HCT116 (cell line): ENCODE results near the gene FAM193B. TPM values are rescaled to one million over a fixed set of nuclear protein-coding genes. Genes with fewer than 3 reads are reported as not detected.

Experiments used
- ATAC-seq: fragments of 200-7000 bp; cut with Tn5 transposase; 2 replicates; pipeline ENCODE4 v1.9.1; 2020; ENCODE audit warnings: mild to moderate bottlenecking, moderate library complexity
- BruUV-seq: library from RNA; stranded (reverse); fragments of 400-500 nt; replicated peaks from 2 replicates; lab custom pipeline; 2021; lab: Mats Ljungman, UMichigan
- CTCF ChIA-PET: fragments of 300-600 bp; sonication (Branson Sonifier 250); formaldehyde crosslinking; loops from one replicate; lab custom pipeline; 2021; ENCODE audit warnings: antibody characterized with exemption; lab: Charles Lee
- POLR2A ChIA-PET: fragments of 300-600, 350-600 bp; sonication (Branson Sonifier 250); formaldehyde crosslinking; loops from one replicate; lab custom pipeline; 2021; ENCODE audit warnings: antibody characterized with exemption; lab: Charles Lee
- RAD21 ChIA-PET, 2 experiments: fragments of 300-600 bp; sonication (Branson Sonifier 250); formaldehyde crosslinking; loops; one replicate each; lab custom pipeline; 2023; ENCODE audit warnings: low total read pairs in 2 of 2; ENCODE audit not compliant: uncharacterized antibody in 2 of 2, unreplicated experiment in 2 of 2, low non-redundant PET in 1 of 2; lab: Charles Lee
- DNase-seq: peaks from one replicate; pipeline ENCODE4 v3.0.0-alpha.2; 2010; ENCODE audit warnings: low read depth, low spot score
- H2AFZ ChIP-seq: fragments of 200-600 bp; shearing (Covaris generic), sonication (generic); 2 replicates; pipeline ENCODE4 v1.6.1; 2017; ENCODE audit warnings: low read depth, mixed run types, mixed read lengths, antibody characterized with exemption, low read length; ENCODE audit not compliant: poor library complexity, severe bottlenecking
- H3K27ac ChIP-seq: 2 replicates; pipeline ENCODE4 v1.5.1; 2012; ENCODE audit warnings: low read depth, low read length
- H3K27me3 ChIP-seq: fragments of 200-600 bp; sonication (generic); 2 replicates; pipeline ENCODE4 v1.6.1; 2016; ENCODE audit warnings: mixed run types, low read length, mixed read lengths; ENCODE audit not compliant: insufficient read depth
- H3K36me3 ChIP-seq, 2 experiments: fragments of 200-500 bp in 1 of 2; fragments of 200-600 bp in 1 of 2; sonication (Bioruptor generic) in 1 of 2; sonication (generic) in 1 of 2; 2 replicates each; pipeline versions ENCODE4 v1.5.1 to v1.6.1; 2014 to 2016; ENCODE audit warnings: low read length in 2 of 2, inconsistent platforms in 1 of 2, mixed read lengths in 1 of 2, mixed run types in 1 of 2; ENCODE audit not compliant: insufficient read depth in 2 of 2, control insufficient read depth in 1 of 2
- H3K4me1 ChIP-seq, 2 experiments: fragments of 200-600 bp in 1 of 2; sonication (generic) in 1 of 2; 2 replicates each; pipeline versions ENCODE4 v1.5.1 to v1.6.1; 2012 to 2017; ENCODE audit warnings: low read length in 2 of 2, inconsistent platforms in 1 of 2, mild to moderate bottlenecking in 1 of 2, mixed read lengths in 1 of 2, mixed run types in 1 of 2, moderate library complexity in 1 of 2; ENCODE audit not compliant: insufficient read depth in 2 of 2, control insufficient read depth in 1 of 2
- H3K4me2 ChIP-seq: fragments of 200-600 bp; sonication (generic); 2 replicates; pipeline ENCODE4 v1.6.1; 2017; ENCODE audit warnings: mixed run types, low read length, mixed read lengths
- H3K4me3 ChIP-seq, 2 experiments: fragments of 200-600 bp in 1 of 2; sonication (generic) in 1 of 2; replicated peaks in 1 of 2; 2 replicates each; pipeline ENCODE4 v1.5.1; 2011 to 2016; ENCODE audit warnings: low read length in 2 of 2, control low read depth in 1 of 2, low read depth in 1 of 2, mild to moderate bottlenecking in 1 of 2, mixed read lengths in 1 of 2, mixed run types in 1 of 2
- H3K79me2 ChIP-seq: fragments of 200-600 bp; sonication (generic); 2 replicates; pipeline ENCODE4 v1.6.1; 2017; ENCODE audit warnings: mild to moderate bottlenecking, mixed run types, low read length, moderate library complexity, mixed read lengths; ENCODE audit not compliant: insufficient read depth
- H3K9ac ChIP-seq: fragments of 200-600 bp; sonication (generic); 2 replicates; pipeline ENCODE4 v1.6.1; 2016; ENCODE audit warnings: low read length, mixed read lengths
- H3K9me2 ChIP-seq: fragments of 200-600 bp; sonication (generic), shearing (Covaris generic); 2 replicates; pipeline ENCODE4 v1.6.1; 2017; ENCODE audit warnings: mixed run types, mild to moderate bottlenecking, moderate library complexity; ENCODE audit not compliant: insufficient read depth
- H3K9me3 ChIP-seq, 2 experiments: fragments of 200-500 bp in 1 of 2; fragments of 200-600 bp in 1 of 2; sonication (Bioruptor generic) in 1 of 2; sonication (generic) in 1 of 2; 2 replicates each; pipeline ENCODE4 v1.6.1; 2014 to 2017; ENCODE audit warnings: low read length in 2 of 2, mixed read lengths in 2 of 2, inconsistent platforms in 1 of 2, low read depth in 1 of 2, mild to moderate bottlenecking in 1 of 2, mixed run types in 1 of 2, moderate library complexity in 1 of 2; ENCODE audit not compliant: control insufficient read depth in 1 of 2, insufficient read depth in 1 of 2
- H4K20me1 ChIP-seq: fragments of 200-600 bp; sonication (generic), shearing (Covaris generic); 2 replicates; pipeline ENCODE4 v1.6.1; 2017; ENCODE audit warnings: mixed run types, mild to moderate bottlenecking, moderate library complexity; ENCODE audit not compliant: insufficient read depth
- CBX3 ChIP-seq: IDR thresholded peaks from 2 replicates; pipeline ENCODE4 v1.6.1; 2012; ENCODE audit warnings: low read depth
- CEBPB ChIP-seq: IDR thresholded peaks from 2 replicates; pipeline ENCODE4 v1.6.1; 2012; ENCODE audit warnings: low read depth
- ELF1 ChIP-seq: IDR thresholded peaks from 2 replicates; pipeline ENCODE4 v1.6.1; 2012; ENCODE audit warnings: low read depth, borderline replicate concordance
- JUND ChIP-seq: IDR thresholded peaks from 2 replicates; pipeline ENCODE4 v1.6.1; 2012
- SRF ChIP-seq: IDR thresholded peaks from 2 replicates; pipeline ENCODE4 v1.6.1; 2012; ENCODE audit warnings: low read depth
- TCF7L2 ChIP-seq: IDR thresholded peaks from 2 replicates; pipeline ENCODE4 v1.7.0; 2011; ENCODE audit warnings: borderline replicate concordance, inconsistent platforms; ENCODE audit not compliant: insufficient read depth, insufficient read length; ENCODE audit errors: extremely low read depth
- YY1 ChIP-seq: IDR thresholded peaks from 2 replicates; pipeline ENCODE4 v1.6.1; 2011; ENCODE audit warnings: low read length, low read depth, moderate library complexity, mild to moderate bottlenecking; ENCODE audit not compliant: insufficient replicate concordance; ENCODE audit errors: extremely low read depth
- intact Hi-C: fragments of 100-400 bp; cut with micrococcal nuclease; formaldehyde crosslinking; loops from 2 replicates; pipeline ENCODE4 v1.10.0; 2022
- total RNA-seq: library from RNA; stranded (reverse); gene quantifications from one replicate; pipeline ENCODE4 v1.2.1, GENCODE V29; 2021; ENCODE audit not compliant: unreplicated experiment
- TF ChIP-seq, protein P1 (sequence below), 3 experiments: fragments of 200-600 bp in 1 of 3; sonication (generic) in 1 of 3; IDR thresholded peaks in 2 of 3; conservative IDR thresholded peaks in 1 of 3; 2 replicates each; pipeline ENCODE4 v1.5.1; 2012 to 2017; ENCODE audit warnings: low read depth in 2 of 3, low read length in 2 of 3, antibody characterized with exemption in 1 of 3, borderline replicate concordance in 1 of 3, control low read depth in 1 of 3, mild to moderate bottlenecking in 1 of 3, mixed read lengths in 1 of 3, mixed run types in 1 of 3, moderate library complexity in 1 of 3; ENCODE audit not compliant: insufficient read depth in 1 of 3
- TF ChIP-seq, protein P2 (sequence below): IDR thresholded peaks from 2 replicates; pipeline ENCODE4 v1.6.1; 2012

The FAM193B gene
- total RNA-seq, 1 experiment from 2014 or later = 54.0 TPM

DNA sequence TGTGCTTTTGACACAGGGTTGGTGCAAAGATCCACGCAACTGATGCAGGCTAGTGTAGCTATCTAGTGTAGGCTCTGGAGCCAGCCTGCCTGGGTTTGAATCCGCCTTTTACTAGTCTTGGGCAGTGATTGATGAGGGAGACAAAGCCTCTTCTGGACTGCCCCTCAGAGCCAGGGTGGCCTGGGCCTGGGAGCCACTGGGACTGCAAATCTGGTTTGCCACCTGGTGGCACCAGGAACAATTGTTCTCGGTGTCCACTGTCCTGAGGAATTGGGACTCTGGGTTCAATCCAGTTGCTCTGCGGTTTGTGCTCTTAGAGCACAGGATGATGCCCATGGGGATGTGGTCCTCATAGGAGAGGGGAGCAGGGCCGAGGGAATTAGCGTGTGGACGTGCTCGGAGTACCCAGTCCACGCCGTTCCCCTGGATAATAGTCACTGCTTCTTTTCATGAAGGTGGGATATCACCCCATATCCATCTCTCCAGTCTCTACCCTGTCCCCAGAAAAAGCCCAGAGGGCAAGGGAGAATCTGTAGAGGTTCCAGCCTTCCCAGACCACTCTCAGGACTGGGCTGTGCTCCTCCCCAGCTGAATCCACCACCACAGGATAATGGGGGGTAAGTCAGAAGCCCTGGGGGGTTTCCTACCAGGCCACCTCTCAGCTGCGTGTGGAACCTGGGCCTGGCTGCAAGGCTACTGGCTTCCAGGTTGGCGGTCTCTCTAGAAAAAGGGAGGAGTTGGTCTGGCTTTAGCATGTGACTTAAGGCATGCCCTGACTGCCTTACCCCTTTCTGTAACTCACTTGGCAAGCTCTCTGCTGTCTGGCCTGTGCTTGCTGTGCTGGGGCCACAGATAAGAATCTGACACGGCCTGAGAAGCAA lies 47.5 kb upstream of the FAM193B start:
- no TSS peak for BruUV-seq
- H4K20me1 ChIP-seq = no peaks in the 10 kb centered on the region
- POLR2A ChIA-PET = no interaction called here
- no peak overlapping the region for H3K9ac ChIP-seq
- H3K27me3 ChIP-seq = no peaks in the 10 kb centered on the region
- H3K9me3 ChIP-seq = no peaks in the 10 kb centered on the region
- H3K36me3 ChIP-seq = no peaks in the 10 kb centered on the region; a peak in 1 of 4 replicates
- H3K4me3 ChIP-seq = peak overlapping the region in 1 of 2 experiments; percentile 88; a peak in 1 of 4 replicates
- H3K4me1 ChIP-seq = peaks cover 21 to 42% of the 10 kb centered on the region in 2 experiments
- intact Hi-C loops = loop anchor here (2.0 to 5.0 kb wide), 5 partner anchors 41 to 550 kb away; partner anchors contain the start of genes DDX41, NHP2 and PDLIM7
- H2AFZ ChIP-seq = no peak overlapping the region
- peak overlapping the region; percentile 87 for H3K4me2 ChIP-seq
- TF ChIP-seq ELF1 (no peak), CBX3 (no peak), JUND (no peak), CEBPB (no peak), SRF (no peak), TCF7L2 (no peak), YY1 (no peak)
- TF ChIP-seq, protein P1, sequence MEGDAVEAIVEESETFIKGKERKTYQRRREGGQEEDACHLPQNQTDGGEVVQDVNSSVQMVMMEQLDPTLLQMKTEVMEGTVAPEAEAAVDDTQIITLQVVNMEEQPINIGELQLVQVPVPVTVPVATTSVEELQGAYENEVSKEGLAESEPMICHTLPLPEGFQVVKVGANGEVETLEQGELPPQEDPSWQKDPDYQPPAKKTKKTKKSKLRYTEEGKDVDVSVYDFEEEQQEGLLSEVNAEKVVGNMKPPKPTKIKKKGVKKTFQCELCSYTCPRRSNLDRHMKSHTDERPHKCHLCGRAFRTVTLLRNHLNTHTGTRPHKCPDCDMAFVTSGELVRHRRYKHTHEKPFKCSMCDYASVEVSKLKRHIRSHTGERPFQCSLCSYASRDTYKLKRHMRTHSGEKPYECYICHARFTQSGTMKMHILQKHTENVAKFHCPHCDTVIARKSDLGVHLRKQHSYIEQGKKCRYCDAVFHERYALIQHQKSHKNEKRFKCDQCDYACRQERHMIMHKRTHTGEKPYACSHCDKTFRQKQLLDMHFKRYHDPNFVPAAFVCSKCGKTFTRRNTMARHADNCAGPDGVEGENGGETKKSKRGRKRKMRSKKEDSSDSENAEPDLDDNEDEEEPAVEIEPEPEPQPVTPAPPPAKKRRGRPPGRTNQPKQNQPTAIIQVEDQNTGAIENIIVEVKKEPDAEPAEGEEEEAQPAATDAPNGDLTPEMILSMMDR (IDR thresholded peaks at IDR 0.05 in 2 of 3, conservative IDR thresholded peaks at IDR 0.05 in 1 of 3; ENCODE audit: borderline replicate concordance in 1 of 3, insufficient read depth in 1 of 3, low read depth in 2 of 3, low read length in 2 of 3) = peak in 2 of 3 experiments; percentile 36 to 47; a peak in 3 of 6 replicates
- TF ChIP-seq, protein P2, sequence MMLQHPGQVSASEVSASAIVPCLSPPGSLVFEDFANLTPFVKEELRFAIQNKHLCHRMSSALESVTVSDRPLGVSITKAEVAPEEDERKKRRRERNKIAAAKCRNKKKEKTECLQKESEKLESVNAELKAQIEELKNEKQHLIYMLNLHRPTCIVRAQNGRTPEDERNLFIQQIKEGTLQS = no peak
- DNase-seq = no peak
- 0 out of 2 replicates have a peak, but pooled peaks have one; percentile 16 for ATAC-seq
- CTCF ChIA-PET = no interaction called here
- H3K27ac ChIP-seq = no peak overlapping the region
- peaks cover 27% of the 10 kb centered on the region for H3K79me2 ChIP-seq
- no peaks in the 10 kb centered on the region for H3K9me2 ChIP-seq
- RAD21 ChIA-PET = no interaction called here
